ENCODE data around the gene CYRIA.

Gene CYRIA

GRCh38 chr2:16620590-16620989, 45.0 kb downstream of the CYRIA start:
- in situ Hi-C loops (cut with HindIII; ENCODE audit: low pct_ligation_motif_present, low pct_unique_long_range_greater_than_20kb, low sequenced_read_pairs) = no loop called here
- no peak for DNase-seq

DNA sequence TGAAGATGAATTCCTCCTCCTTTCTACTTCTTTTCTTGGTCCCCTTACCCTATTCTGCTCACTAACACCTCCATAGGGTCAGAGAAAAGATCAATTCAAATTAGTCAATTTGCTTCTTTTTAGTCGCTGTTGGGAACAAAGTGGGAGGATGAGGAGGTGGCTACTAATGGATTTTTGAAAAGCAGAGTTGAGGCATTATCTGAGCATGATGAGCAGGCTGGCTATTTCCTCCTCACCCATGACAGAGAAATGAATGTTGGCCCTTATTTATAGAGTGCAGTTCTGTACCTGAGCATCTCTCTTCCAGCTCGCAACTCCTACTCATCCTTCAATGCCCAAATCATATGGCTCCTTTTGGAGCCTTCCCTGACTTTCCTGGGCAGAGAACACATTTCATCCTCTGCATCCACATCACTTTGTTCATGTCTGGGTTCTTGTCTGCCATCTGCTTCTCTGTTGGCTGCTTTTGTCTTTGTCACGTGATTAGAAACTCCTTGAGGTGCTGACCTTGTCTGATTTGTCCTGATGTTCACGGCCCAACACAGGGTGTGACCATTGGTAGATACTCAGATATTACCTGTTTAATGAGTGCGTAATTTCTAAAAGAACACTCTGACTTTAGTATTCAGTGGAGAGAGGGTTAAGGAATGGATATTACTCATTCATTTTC, 45.9 kb downstream of the CYRIA start:
- in situ Hi-C loops (cut with HindIII; ENCODE audit: low pct_ligation_motif_present, low pct_unique_long_range_greater_than_20kb, low sequenced_read_pairs) = no loop called here
- no peak for DNase-seq

DNA sequence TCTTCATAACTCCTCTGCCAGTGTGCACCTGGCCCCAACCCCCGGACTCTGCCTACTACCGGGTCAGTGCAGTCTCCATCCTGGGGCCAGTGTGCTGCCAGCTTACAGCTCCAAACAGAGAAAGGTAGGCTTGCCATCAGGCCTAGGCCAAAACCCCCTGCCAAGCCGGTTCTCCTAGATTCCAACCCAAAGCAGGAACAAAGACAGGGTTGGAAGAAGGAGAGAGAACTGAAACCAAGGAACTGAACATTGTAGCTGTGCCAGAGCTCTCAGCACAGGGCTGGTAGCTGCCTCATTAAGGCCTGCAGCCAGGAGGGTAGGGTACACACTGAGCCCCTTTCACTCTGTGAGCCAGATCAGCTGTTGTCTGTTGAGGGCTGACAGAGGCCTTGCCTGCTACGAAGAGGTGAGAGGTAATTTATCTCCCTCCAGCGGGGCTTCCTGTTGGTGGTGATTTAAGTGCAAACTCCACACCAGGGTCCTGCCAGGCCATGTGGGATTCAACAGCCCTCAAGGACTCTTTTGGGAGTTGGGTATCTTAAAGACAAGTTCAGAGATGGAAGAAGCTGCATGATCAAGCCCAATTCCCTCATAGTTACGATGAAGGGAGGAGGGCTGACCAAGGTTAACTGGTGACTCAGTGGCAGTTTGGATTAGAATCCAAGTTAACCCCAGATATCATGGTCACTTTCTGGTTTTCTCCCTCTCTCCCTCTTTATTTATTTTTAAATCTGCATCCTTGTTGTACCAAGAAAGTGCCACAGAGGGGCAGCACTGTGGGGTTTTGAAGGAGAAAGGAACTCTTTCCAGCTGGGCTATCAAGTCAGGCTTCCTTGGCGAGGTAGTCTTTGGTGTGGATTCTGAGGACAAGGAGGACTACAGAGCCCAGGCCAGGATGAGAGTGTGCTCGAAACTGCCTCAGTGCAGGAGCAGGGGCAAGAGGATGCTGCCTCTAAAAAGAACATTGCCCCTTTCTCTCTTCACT, 48.1 kb downstream of the CYRIA start:
- peak; percentile 61 for DNase-seq
- in situ Hi-C loops (cut with HindIII; ENCODE audit: low pct_ligation_motif_present, low pct_unique_long_range_greater_than_20kb, low sequenced_read_pairs) = no loop called here

Data from ACHN (cell line).